Tibial nerve (tissue), 4 donors: Measurements from ENCODE around the gene CYS1. TPM values are rescaled to one million over a fixed set of nuclear protein-coding genes. Genes with fewer than 3 reads are reported as not detected.

Experiments
- DNase-seq, 2 donors: peaks; one replicate each; pipeline ENCODE4 v3.0.0-alpha.2; 2019; ENCODE audit warnings: low spot score in 2 of 2
- H3K27ac ChIP-seq, 4 donors: fragments of 200-600 bp; sonication (generic) in 3 of 4; one replicate each; pipeline ENCODE4 v1.5.1; 2017 to 2019; ENCODE audit warnings: mild to moderate bottlenecking in 1 of 4
- H3K27me3 ChIP-seq, 2 donors: fragments of 200-600 bp; sonication (generic) in 1 of 2; one replicate each; pipeline versions ENCODE4 v1.5.1 to v1.6.0; 2017 to 2019
- H3K36me3 ChIP-seq, 3 donors: fragments of 200-600 bp; sonication (generic); one replicate each; pipeline ENCODE4 v1.5.1; 2018 to 2019
- H3K4me1 ChIP-seq, 4 donors: fragments of 200-600 bp; sonication (generic) in 3 of 4; one replicate each; pipeline ENCODE4 v1.5.1; 2017 to 2019
- H3K4me3 ChIP-seq, 4 donors: fragments of 200-600 bp; sonication (generic) in 3 of 4; one replicate each; pipeline ENCODE4 v1.5.1; 2017 to 2019; ENCODE audit warnings: mild to moderate bottlenecking in 1 of 4, moderate library complexity in 1 of 4
- H3K9me3 ChIP-seq, 4 donors: fragments of 200-600 bp; sonication (generic) in 3 of 4; one replicate each; pipeline ENCODE4 v1.5.1; 2017 to 2019
- EP300 ChIP-seq, 2 donors: sonication (generic); formaldehyde crosslinking; IDR thresholded peaks; one replicate each; pipeline ENCODE4 v1.6.1; 2017; ENCODE audit warnings: antibody characterized with exemption in 2 of 2, mild to moderate bottlenecking in 1 of 2
- POLR2A ChIP-seq, 2 donors: fragments of 450-650 bp; IDR thresholded peaks; one replicate each; pipeline ENCODE4 v1.6.1; 2017; ENCODE audit warnings: antibody characterized with exemption in 2 of 2, mild to moderate bottlenecking in 2 of 2, moderate library complexity in 2 of 2
- WGBS, 2 donors: methylation state at CpG; one replicate each; pipeline ENCODE4 v1.1.5; 2018; 5-methylcytosine and 5-hydroxymethylcytosine counted together
- total RNA-seq, 4 donors: library from RNA; depleted of rRNA; stranded (reverse); fragments of >200 nt; gene quantifications; one replicate each; pipeline ENCODE4 v1.1.0, GENCODE V29; 2016
- TF ChIP-seq, protein P1 (sequence below), 5 experiments: fragments of 200-600 bp in 3 of 5; fragments of 450-650 bp in 2 of 5; sonication (generic) in 3 of 5; IDR thresholded peaks; one replicate each; pipeline ENCODE4 v1.5.1; 2016 to 2019; ENCODE audit warnings: antibody characterized with exemption in 5 of 5, mild to moderate bottlenecking in 3 of 5, moderate library complexity in 2 of 5

CYS1 gene
- total RNA-seq, 4 donors from 2014 or later: 2.7 to 17.5 (median 10.9) TPM

DNA sequence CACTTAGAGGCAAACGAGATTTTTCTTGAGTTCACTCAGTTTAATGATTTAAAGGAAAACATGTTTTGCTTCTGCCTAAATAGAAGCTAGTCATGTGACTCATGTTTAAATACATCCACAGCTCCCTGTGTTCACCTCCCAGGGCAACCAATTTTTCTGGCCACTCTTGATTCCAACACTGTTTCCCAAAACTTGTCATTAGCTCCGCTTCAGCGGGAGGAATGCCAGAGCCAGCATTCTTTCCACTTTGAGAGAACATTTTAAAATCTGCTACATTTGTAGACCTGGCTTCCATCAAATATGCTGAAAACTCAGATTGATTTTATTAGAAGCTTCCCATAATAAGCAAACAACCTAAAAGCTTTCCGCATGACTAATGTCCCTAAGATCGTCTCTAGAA lies 2.8 kb upstream of the CYS1 start:
- no peaks in the 10 kb centered on the region for H3K36me3 ChIP-seq
- 56 to 58% methylated on average over 5 of the region's 5 CpGs for WGBS, 2 donors
- H3K9me3 ChIP-seq: no peaks in the 10 kb centered on the region
- peaks cover 0 to 26% (median 8%) of the 10 kb centered on the region in 4 donors for H3K4me1 ChIP-seq
- peaks cover 0 to 44% of the 10 kb centered on the region in 2 donors for H3K27me3 ChIP-seq
- no peak overlapping the region for H3K4me3 ChIP-seq
- TF ChIP-seq POLR2A (IDR thresholded peaks at IDR 0.05): no peak
- no peak for TF ChIP-seq EP300 (IDR thresholded peaks at IDR 0.05)
- TF ChIP-seq, protein P1, sequence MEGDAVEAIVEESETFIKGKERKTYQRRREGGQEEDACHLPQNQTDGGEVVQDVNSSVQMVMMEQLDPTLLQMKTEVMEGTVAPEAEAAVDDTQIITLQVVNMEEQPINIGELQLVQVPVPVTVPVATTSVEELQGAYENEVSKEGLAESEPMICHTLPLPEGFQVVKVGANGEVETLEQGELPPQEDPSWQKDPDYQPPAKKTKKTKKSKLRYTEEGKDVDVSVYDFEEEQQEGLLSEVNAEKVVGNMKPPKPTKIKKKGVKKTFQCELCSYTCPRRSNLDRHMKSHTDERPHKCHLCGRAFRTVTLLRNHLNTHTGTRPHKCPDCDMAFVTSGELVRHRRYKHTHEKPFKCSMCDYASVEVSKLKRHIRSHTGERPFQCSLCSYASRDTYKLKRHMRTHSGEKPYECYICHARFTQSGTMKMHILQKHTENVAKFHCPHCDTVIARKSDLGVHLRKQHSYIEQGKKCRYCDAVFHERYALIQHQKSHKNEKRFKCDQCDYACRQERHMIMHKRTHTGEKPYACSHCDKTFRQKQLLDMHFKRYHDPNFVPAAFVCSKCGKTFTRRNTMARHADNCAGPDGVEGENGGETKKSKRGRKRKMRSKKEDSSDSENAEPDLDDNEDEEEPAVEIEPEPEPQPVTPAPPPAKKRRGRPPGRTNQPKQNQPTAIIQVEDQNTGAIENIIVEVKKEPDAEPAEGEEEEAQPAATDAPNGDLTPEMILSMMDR (IDR thresholded peaks at IDR 0.05): no peak
- H3K27ac ChIP-seq: no peak overlapping the region
- no peak for DNase-seq

DNA sequence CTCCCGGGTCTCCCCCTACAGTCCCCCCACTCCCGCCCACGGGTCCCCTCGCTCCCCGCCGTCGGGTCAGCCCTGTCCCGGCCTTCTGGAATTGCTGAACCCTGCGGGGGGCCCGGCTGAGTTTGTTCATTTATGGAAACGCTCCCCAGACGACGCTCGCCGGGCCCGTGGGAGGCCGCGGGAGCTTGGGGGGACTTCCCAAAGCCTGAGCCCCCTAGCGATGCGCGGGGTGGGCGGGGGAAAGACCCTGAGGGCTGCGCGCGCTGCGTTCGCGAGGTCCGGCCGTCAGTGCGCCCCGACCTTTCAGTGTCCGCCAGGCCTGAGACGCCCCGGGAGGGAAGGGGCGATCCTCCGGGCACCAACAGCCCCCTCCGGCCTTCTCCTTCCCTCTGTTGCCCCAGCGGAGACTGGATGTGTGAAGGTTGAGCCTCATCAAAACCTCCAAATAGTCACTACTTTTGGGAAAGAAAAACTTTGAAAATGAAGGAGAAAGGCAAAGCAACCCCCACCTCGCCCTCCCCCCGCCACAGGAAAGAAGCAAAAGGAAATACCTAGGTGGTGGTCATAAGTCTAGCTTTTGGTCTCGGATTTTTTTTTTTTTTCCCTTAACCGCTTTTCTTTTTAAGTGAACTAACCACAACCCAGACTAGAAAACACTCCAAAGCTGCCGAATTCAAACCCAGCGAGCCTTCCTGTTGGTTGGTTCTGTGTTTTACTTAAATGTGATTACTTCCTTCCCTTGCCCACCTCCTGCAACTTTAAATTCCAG lies 509 bp upstream of the CYS1 start:
- H3K36me3 ChIP-seq: no peaks in the 10 kb centered on the region
- peaks cover 0 to 33% (median 8%) of the 10 kb centered on the region in 4 donors for H3K4me1 ChIP-seq
- TF ChIP-seq EP300 (IDR thresholded peaks at IDR 0.05) (no peak), POLR2A (IDR thresholded peaks at IDR 0.05) (no peak)
- TF ChIP-seq, protein P1 (IDR thresholded peaks at IDR 0.05): no peak
- H3K9me3 ChIP-seq: no peaks in the 10 kb centered on the region
- no peak for DNase-seq
- peak overlapping the region; percentile 1 to 88 (median 32) for H3K27ac ChIP-seq
- 6 to 10% methylated on average over 33 to 42 of the region's 45 CpGs for WGBS, 2 donors
- H3K27me3 ChIP-seq: peaks cover 0 to 44% of the 10 kb centered on the region in 2 donors
- H3K4me3 ChIP-seq: peak overlapping the region; percentile 5 to 68 (median 46)

DNA sequence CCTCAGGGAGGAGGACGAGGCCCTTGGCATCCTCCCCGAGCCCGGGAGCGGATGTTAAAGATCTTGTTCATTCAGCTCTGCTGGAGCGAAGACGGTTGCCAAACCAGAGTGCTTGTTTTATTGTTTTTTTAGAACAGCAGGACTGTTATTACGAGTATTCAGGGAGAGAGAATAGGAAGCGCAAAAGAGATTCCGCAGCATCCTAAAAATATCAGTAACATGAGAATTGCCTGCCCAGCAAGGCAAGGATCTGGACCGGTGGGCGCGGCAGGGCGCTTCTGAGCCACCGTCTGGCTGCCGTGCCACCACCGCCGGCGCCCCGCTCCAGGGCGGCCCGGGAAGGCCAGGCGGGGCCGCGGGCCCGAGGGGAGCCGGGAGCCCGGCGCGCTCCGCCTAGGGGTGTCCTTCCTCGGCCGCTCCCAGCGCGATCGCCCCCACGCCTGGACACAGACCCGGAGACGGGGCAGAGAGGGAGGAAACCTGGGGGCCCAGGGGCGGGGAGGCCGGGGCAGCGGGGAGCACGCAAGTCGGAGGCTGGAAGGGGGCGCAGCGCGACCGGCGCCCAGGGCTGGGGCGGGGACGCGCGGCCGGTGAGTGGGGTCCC lies 843 bp downstream of the CYS1 start:
- WGBS, 2 donors: 0 to 2% methylated on average over 12 to 47 of the region's 53 CpGs
- H3K27ac ChIP-seq: peak overlapping the region; percentile 68 to 88 (median 71)
- H3K27me3 ChIP-seq: peaks cover 0 to 44% of the 10 kb centered on the region in 2 donors
- no peaks in the 10 kb centered on the region for H3K9me3 ChIP-seq
- H3K36me3 ChIP-seq: no peaks in the 10 kb centered on the region
- peak in 1 of 2 donors; percentile 32 for DNase-seq
- H3K4me1 ChIP-seq: peaks cover 0 to 33% (median 8%) of the 10 kb centered on the region in 4 donors
- H3K4me3 ChIP-seq: peak overlapping the region in 3 of 4 donors; percentile 38 to 68 (median 55)
- no peak for TF ChIP-seq POLR2A (IDR thresholded peaks at IDR 0.05)
- TF ChIP-seq EP300 (IDR thresholded peaks at IDR 0.05): no peak
- TF ChIP-seq, protein P1 (IDR thresholded peaks at IDR 0.05): no peak

DNA sequence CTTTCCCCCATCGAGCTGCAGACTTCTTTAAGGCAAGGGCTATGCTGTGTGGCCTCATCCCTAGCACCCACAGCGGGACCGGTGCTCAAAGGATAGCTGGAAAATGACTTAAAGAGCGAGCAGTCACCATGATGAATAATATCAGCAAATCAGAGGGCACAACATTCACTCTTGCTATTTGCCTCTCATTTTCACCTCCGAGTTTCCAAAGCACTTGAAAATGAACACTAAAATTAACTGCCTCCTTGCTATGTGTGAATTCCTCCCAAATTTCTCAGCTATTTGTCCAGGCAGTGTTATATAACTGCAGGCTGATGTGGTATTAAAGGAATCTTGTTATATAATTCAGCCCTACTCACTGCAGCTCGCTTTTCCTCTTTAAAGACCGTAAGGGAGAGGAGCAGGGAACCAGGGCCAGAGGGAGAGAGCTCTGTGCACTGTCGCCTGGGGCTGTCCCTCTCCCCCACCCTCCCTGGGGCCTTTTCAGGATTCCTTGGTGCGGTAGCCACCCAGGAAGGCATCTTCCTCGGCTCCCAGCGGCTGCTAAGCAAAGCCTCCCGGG lies 1.4 kb downstream of the CYS1 start:
- 15% methylated on average over 12 of the region's 12 CpGs for WGBS, 2 donors
- no peaks in the 10 kb centered on the region for H3K9me3 ChIP-seq
- H3K27me3 ChIP-seq: peaks cover 0 to 39% of the 10 kb centered on the region in 2 donors
- peak overlapping the region in 3 of 4 donors; percentile 38 to 68 (median 55) for H3K4me3 ChIP-seq
- no peaks in the 10 kb centered on the region for H3K36me3 ChIP-seq
- TF ChIP-seq, protein P1 (IDR thresholded peaks at IDR 0.05): no peak
- TF ChIP-seq EP300 (IDR thresholded peaks at IDR 0.05) (no peak), POLR2A (IDR thresholded peaks at IDR 0.05) (no peak)
- peak overlapping the region; percentile 68 to 88 (median 71) for H3K27ac ChIP-seq
- peaks cover 0 to 33% (median 8%) of the 10 kb centered on the region in 4 donors for H3K4me1 ChIP-seq
- DNase-seq: no peak
